GM19328 (cell line): ENCODE measurements around the gene PPP2R5C.

Experiments
- ATAC-seq: cut with Tn5 transposase; IDR thresholded peaks from one replicate; pipeline ENCODE4 v1.9.1; 2021; ENCODE audit warnings: mild to moderate bottlenecking, moderate library complexity; ENCODE audit not compliant: unreplicated experiment

PPP2R5C gene

DNA sequence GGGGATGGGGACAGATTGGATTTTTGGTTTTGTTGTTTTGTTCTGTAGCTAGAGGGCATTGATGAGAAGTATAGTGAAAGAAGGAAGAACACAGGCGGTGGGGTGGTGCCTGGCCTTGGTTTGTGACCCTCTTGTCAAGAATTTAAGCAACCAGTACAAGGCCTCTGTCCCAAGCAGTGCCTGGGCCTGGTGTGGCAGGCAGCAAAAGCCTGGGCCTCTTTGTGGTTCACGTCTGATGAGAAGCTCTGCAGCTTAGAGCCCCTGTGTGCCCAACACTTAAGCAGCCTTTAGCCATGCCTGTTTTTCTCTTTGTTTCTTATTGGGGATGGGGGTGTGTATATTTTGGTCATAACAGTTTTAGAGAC is 98.0 kb downstream of the PPP2R5C start:
- no peak for ATAC-seq

DNA sequence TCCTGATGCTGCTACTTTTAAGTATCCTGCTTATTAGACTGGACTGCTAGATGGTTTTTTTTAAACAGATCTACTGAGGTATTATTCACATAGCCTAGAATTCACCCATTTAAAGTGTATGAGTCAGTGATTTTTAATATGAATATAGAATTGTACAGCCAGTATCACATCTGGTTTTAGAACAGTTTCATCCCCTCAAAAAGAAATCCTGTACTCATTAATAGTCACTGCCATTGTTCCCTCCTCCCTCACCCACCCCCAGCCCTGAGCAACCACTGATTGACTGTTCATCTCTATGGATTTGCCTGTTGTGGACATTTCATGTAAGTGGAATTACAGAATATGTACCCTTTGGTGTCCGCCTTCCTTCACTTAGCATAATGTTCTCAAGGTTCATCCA is 98.4 kb downstream of the PPP2R5C start:
- no peak for ATAC-seq

DNA sequence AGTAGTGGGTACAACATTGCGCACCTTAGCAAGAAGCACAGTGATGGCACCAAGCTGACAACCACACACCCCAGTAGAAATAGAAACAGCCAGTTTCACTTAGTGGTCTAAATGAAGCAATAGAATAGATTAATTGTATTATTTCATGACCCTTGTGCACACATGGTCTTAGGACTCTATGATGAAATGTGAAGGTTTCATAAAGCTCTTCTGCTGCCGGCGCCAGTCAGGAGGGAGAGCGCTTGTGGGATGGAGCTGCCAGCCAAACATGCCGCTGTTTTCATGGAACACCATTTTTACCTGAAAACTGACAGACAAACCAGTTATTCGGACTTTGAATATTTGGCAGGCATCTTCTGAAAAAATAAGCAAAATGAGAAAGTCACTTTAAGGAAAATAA is 100.0 kb downstream of the PPP2R5C start:
- ATAC-seq, result no peak

DNA sequence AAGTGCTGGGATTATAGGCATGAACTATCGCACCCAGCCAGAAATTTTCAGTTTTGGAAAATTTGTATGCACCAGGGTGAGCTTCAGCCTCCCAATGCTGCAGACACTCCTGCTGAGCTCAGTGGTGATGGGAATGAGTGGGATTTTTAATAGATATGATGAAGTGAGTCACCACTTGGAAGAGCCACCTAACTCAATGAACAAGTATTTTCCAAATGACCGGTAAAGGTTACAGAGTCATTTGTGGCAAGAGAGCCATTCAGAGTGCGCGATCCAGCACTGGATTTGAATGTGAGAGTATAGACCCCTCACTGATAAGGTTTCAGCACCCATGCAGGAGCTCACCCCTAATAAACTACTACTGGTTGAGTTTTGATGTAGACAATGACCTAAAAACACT is 100.7 kb downstream of the PPP2R5C start:
- ATAC-seq, result no peak

DNA sequence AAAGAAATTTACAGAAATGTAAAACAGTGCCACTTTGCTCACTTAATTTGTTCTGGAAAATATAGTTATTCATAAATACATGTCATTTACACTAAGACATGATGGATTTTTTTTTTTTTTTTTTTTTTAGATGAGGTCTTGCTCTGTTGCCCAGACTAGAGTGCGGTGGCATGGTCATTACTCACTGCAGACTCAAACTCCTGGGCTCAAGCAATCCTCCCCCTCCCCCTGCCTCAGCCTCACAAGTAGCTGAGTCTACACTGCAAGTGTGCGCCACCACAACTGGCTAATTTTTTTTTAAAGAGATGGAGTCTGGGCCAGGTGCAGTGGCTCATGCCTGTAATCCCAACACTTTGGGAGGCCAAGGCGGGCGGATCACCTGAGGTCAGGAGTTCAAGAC is 101.2 kb downstream of the PPP2R5C start:
- ATAC-seq, result no peak

DNA sequence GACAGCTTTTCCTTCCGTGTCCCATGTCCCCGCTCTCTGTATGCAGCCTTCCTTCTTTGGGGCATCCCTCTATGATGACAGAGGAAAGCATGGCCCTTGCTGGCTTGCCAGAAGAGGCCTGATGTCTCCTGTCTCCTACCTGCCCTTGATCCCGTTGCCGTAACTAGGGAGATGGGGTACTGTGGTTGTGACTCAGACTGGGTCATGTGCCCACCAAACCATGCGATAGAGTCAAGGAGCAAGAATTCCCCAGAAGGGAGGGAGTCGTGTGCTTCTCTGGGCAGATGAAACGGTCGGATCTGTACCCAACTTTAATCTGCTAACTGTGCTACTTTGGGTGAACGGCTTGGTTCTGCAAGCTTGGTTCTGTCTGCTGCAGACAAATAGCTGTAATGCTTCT is 103.8 kb downstream of the PPP2R5C start:
- no peak for ATAC-seq

DNA sequence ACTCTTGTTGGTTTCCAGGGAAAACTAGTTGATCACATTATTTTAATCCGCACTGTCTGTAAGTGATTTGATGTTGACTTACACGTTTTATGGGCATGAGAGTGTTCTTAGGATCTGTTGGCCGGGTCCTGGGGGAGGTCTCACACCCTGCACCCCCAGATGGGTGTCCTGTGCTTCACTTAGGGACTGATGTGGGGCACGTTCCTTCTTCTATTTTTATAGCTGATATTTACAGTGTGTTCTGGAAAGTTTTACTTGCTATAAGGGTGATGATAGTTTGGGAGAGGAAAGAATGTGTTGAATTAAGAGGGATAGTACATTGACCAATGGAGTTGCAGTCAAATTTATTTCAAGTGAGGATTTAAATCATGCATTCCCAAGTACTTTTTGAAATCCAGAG is 106.3 kb downstream of the PPP2R5C start:
- no peak for ATAC-seq

DNA sequence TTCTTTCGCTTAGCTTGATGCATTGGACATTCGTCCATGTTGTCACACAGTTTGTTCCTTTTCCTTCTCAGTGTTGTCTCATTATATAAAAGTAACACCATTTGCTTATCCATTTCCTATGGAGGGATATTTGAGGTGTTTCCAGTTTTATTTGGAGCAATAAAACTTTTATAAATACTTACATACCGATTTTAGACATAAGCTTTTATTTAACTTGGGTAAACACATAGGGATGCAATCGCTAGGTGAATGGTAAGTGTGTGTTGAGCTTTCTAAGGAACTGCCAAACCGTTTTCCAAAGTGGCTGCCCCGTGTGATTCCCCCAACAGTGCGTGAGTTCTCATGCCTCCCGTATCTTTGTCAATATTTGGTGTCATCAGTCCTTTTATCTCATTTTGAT is 107.7 kb downstream of the PPP2R5C start:
- no peak for ATAC-seq

DNA sequence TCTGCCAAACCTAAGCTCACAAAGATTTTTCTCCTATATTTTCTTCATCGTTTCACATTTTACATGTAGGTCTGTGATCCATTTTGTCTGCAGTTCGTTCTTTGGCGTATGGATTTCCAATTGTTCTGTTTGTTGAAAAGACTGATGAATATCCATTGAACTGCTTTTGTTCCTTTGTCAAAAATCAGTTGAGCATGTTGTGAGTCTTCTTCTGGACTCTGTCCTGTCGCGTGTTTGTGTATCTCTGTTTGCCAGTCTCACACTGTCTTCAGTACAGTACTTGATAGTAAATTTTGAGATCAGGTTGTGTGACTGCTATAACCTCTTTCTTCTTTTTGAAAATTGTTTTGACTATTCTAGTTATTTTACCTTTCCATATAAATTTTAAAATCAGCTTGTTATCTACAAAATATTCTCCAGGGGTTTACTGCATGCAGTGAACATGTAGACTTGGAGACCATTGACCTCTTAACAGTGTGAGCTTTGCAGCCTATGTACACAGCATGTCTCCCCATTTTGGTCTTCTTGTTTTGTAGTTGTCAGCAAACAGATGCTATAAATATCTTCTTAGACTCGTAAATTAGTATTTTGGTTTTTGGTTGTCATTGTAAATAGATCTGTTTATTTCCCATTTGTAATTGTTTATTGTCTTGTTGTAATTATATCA is 108.9 kb downstream of the PPP2R5C start:
- ATAC-seq, result no peak

DNA sequence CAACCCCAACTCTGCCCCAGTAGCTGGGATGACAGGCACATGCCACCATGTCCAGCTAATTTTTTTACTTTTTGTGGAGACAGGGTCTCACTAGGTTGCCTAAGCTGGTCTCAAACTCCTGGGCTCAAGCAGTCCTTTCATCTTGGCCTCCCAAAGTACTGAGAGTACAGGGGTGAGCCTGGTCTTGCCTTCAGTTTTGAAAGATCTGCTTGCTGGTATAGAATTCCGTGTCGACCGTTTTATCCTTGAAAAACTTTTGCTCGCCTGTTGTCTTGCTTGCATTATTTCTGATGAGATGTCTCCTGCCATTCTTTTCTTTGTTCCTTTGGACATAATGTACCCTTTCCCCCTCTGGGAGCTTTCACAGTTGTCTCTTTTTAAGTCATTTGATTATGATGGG is 110.8 kb downstream of the PPP2R5C start:
- ATAC-seq, result no peak

DNA sequence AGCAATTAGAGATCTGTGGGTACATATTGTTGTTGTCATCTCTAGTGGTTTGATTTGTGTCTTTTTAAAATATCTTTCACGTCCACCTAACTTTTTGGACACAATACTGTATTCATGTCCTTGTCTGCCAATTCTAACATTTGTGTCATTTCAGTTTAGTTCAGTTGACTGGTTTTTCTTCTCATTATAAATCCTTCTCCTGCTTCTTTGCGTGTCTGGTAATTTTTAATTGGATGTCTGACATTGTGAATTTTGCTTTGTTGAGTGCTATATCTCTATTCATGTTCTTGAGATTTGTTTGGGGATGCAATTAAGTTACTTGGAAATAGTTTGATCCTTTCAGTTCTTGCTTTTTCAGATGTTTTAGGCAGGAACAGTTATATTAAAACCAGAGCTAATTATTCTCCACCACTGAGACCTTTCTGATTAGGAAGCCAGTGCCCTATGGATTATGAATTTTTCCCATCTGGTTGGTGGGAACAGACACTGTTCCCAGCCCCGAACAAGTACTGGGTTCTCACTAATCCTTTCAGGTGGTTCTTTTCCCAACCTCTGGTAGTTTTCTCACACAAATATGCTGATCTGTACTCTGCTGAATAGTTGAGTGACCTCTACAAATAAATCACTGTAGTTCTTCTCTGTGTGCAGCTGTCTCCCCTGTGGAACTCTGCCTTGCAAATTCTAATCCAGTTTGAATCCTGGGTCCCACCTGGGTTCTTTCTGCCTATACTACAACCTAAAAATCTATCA is 111.7 kb downstream of the PPP2R5C start:
- ATAC-seq, result no peak

DNA sequence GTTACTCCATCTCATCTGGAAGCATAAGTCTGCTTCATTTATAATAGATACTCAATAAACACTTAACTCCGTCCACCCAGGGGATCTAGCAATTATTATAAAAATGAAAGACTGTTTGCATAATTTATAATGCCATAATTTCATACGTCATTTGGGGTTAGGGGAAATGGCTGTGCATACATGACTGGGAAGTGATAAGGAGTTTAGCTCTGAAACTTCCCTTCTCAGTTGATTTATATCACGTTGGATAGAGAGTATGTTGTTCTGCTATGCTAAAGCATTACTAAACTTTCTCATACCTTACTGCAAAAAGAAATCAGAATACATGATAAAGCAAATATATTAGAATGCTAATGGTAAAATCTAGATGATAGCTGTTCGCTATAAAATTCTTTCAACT is 112.5 kb downstream of the PPP2R5C start:
- no peak for ATAC-seq

DNA sequence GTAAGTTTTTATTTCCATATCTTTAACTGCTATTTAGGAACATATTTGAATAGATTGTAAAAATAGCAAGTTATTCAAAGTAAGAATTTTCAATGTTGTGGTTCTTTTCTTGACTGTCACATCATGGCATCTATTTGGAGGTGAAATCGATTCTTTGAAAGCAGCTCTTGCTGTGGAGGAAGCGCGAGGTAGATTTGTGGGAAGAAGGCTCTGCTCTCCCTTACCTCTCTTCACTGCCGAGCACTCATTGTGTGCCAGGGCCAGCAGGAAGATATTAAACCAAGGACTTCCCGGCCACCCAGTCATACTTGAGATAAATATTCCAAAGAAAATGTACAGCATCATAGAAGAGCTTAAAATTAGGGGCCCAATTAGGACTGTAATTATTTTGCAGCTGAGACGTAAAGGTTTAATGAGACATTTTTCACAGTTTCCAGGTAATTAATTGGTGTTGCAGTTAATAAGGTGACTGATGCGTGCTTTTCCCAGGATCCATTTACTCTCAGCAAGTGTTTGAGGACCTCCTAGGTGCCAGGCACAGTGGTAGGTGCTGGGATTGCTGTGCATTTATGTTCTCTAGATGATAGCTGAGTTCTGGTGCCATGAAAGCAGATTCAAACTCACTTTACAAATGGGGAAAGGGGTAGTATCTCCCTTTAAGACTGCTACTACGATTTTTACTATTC is 113.7 kb downstream of the PPP2R5C start:
- no peak for ATAC-seq

DNA sequence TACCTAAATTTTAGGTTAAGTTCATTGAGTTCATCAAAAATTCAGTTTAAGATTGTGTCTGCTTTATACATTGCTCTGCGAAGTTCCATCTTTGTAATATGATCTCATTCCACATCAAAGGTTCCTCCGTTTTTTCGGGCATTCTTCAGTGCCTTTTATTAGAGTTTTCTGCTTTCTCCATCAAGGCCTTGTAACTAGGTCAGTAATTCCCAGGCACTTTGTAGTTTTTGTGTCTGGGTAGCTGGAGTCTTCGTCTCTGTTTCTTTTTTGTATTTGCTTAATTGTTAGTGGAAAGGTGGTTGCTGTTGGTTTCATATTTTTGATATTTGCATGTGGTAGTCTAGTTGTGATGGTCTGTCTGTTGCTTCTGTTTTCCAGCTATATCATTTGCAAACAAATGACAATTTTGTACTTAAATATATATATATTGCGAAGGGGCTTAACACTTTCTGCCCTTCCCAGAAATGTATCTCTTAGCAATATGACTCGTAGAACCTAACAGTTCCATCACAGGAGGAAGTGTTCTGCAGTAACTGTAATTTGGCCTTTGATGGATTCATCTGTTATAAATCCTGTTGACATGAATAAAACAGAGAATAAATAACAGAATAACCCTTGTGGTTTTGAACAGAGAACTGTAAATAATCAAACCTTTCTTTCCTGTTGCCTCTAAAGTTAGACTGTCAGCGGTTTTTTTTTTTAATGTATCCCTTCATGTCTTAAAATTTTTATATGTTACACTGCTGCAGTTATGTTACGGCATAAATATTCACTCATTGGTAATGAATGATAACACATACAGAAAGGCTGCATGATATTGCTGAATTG is 114.4 kb downstream of the PPP2R5C start:
- no peak for ATAC-seq

DNA sequence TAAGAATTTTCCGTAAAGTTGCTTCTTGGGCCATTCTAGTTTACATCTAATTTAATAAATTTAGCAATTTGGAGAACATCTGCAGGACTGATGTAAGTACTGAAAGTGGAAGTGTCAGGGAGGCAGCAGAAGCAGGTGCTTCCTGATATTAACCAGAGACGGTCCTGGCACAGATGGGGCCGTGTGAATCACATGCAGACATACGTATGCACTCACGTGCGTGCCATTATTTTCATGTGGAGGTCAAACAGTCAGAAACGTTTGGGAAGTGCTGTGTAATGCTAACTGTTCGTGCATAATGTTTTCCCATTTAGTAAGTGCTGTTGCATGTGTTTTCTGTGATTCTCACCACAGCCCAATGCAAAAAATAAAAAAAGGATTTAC is 115.0 kb downstream of the PPP2R5C start:
- peak; percentile 93 for ATAC-seq

DNA sequence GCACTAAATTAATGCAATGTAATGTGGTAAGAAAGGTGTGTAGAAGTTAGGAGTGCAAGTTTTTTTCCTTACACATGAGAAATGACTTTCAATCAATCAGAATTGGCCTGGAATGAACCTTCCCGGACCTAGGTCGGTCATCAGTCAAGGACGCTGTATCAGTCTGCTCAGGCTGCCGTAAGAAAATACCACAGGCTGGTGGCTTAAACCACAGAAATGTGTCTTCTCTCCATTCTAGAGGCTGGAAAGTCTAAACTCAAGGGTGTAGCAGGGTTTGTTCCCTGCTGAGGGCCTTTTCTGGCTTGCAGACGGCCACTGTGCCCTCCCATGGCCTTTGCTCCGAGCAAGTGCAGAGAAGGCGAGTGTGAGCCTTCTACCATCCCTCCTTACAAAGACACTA is 116.3 kb downstream of the PPP2R5C start:
- ATAC-seq, result no peak

DNA sequence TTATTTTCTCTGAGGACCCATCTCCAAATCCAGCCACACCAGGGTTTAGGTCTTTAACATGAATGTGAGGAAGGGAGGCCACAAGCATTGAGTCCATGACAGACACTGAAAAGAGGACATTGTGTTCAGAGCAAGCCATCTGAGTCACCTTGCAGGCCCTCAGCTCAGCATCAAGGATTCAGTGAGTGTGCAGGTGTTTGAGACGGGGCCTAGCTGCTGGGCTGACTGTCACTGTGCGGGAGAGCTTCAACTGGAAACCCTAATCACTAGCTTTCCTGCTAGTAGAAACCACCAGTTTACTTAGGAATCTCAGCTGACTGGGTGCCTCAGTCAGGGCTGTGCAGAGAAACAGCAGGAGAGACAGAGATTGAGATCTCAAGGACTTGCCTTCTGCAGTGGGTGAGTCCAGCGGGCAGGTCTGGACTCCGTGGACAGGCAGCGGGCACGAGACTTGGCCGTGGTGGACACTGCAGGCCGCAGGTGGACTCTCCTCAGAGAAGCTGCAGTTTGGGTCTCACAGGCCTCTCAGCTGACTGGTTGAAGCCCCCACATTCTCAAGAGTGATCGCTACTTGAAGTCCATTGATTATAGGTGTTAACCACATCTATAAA is 116.8 kb downstream of the PPP2R5C start:
- ATAC-seq, result no peak

DNA sequence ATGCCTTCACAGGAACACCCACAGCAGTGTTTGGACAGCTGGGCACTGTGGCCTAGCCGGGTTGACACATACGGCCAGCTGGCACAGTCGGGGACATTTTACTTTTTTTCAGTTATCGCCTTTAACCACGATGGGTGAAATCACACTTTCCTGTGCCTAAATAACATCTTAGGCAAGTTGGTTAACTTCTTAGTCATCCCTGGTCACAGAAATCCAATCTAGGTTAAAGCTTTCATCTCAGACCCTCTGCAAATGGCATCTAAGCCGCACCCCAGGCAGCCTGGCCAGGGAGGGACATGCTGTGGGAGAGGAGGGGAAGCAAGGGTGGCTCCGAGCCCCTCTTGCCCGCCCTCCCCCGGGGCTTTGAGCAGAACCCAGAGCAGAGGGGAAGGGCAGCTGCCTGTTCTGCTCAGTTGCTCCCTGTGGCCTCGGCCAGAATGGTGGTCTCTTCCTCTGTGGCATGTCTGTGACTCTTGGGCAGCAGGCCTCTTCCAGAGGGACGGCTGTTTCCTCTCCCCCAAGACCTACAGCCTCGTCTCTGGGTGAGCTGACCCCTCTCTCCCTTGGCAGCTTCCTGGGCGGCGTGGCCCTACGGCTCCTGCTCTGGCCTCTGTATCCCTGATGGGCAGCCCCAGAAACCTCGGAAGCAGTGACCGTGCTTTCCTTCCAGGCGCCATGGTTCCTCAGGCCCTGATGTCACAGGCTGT is 117.5 kb downstream of the PPP2R5C start:
- ATAC-seq, result no peak

DNA sequence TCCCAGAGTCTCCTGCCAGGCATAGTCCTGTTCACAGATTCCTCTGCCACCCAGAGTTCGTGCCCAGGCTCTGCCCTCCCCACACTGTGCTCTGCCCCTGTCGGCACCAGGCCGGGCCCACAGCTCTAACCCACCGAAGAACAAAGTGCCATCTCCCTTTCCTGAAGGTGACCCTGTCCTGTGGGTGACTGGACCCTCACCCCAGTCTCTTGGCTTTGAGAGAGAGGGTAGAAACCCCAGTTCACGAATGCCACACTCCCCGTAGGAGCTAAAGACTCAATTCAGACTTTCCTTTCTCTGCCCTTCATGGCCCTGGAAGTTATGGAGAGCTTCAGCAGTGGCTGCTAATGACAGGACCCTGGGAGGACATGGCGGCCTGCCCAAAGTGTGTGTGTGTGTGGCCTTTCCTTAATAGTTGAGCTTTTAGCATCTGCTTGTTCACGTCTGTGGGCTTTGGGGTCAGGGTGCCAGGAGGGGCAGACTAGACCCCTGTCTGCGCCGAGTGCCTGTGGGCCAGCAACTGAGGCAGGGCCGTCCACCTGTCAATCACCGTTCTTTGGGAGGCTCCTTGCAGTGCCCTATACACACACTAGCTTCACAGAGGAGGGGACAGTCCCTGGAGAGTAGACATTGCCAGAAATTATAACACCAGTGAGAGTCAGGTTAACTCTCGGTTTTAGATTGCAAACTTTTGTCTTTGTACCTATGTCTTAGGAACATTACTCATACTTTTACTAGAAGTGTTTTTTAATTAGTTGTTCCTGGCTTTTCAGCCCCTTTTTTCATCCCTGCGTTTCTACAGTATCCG is 118.2 kb downstream of the PPP2R5C start:
- no peak for ATAC-seq

DNA sequence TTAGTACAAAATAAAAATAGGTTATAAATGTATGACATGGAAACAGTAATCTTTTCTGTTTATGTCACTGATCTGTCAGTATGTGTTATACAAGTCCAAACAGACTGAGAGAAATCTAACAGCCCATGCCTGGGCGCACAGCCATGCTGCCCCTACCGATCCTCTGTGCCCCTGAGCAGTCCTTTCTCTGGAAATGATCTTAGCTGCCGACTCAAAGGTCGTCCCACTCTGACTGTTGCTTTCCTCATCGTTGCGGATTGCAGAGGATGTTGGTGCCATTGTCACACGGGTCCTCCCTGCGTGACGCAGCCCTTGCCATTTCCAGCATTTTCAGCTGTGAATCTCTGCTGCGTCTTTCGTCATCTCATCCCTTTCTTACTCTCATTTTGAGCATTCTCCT is 119.9 kb downstream of the PPP2R5C start:
- no peak for ATAC-seq
